HepG2 (cell line): ENCODE measurements around the gene ZNF443. TPM values are rescaled to one million over a fixed set of nuclear protein-coding genes. Genes with fewer than 3 reads are reported as not detected.

Experiments
- FOXA3 ChIP-seq: IDR thresholded peaks from 2 replicates; pipeline ENCODE4 v1.6.1; 2016; ENCODE audit warnings: missing genetic modification reagents, missing compliant biosample characterization
- FOXO1 ChIP-seq: sonication (generic); formaldehyde crosslinking; IDR thresholded peaks from 2 replicates; pipeline ENCODE4 v1.4.0; 2020; ENCODE audit warnings: missing genetic modification reagents
- GPN1 ChIP-seq: sonication (generic); formaldehyde crosslinking; IDR thresholded peaks from 2 replicates; pipeline ENCODE4 v1.5.1; 2020; ENCODE audit warnings: missing genetic modification reagents, borderline replicate concordance
- HDAC2 ChIP-seq: sonication (generic); formaldehyde crosslinking; IDR thresholded peaks from 2 replicates; pipeline ENCODE4 v1.4.0; 2020; ENCODE audit warnings: missing genetic modification reagents
- HNF1A ChIP-seq, 2 experiments: sonication (generic) in 1 of 2; formaldehyde crosslinking in 1 of 2; IDR thresholded peaks; 2 replicates each; pipeline versions ENCODE4 v1.4.0 to v1.6.1; 2016 to 2020; ENCODE audit warnings: borderline replicate concordance in 1 of 2, low read depth in 1 of 2, mild to moderate bottlenecking in 1 of 2, missing genetic modification reagents in 1 of 2
- HOXA3 ChIP-seq: sonication (generic); formaldehyde crosslinking; IDR thresholded peaks from 2 replicates; pipeline ENCODE4 v1.5.0; 2020; ENCODE audit warnings: missing genetic modification reagents
- IKZF5 ChIP-seq: IDR thresholded peaks from 2 replicates; pipeline ENCODE4 v1.6.1; 2018; ENCODE audit warnings: missing genetic modification reagents, mild to moderate bottlenecking, missing compliant biosample characterization
- MIER3 ChIP-seq: IDR thresholded peaks from 2 replicates; pipeline ENCODE4 v1.6.1; 2016; ENCODE audit warnings: missing compliant biosample characterization, borderline replicate concordance
- MLXIP ChIP-seq: sonication (generic); formaldehyde crosslinking; IDR thresholded peaks from 2 replicates; pipeline ENCODE4 v1.9.0; 2021; ENCODE audit warnings: missing genetic modification reagents, borderline replicate concordance
- MTA1 ChIP-seq: sonication (generic); formaldehyde crosslinking; IDR thresholded peaks from 2 replicates; pipeline ENCODE4 v1.4.0; 2020; ENCODE audit warnings: missing genetic modification reagents, mild to moderate bottlenecking, borderline replicate concordance
- PTBP1 ChIP-seq: fragments of 200-400 bp; formaldehyde crosslinking; IDR thresholded peaks from 2 replicates; pipeline ENCODE4 v1.6.1; 2018; ENCODE audit warnings: low read length, low read depth; ENCODE audit not compliant: poor library complexity, severe bottlenecking
- RARG ChIP-seq: sonication (generic); formaldehyde crosslinking; IDR thresholded peaks from 2 replicates; pipeline ENCODE4 v1.4.0; 2020; ENCODE audit warnings: low read depth, mild to moderate bottlenecking, missing genetic modification reagents
- SP140L ChIP-seq: sonication (generic); formaldehyde crosslinking; IDR thresholded peaks from 2 replicates; pipeline ENCODE4 v1.4.0; 2020; ENCODE audit warnings: missing genetic modification reagents, borderline replicate concordance
- ZEB1 ChIP-seq: IDR thresholded peaks from 2 replicates; pipeline ENCODE4 v1.6.1; 2012; ENCODE audit warnings: mild to moderate bottlenecking, low read depth, inconsistent platforms; ENCODE audit not compliant: insufficient replicate concordance
- ZFP1 ChIP-seq: IDR thresholded peaks from 2 replicates; pipeline ENCODE4 v1.6.1; 2016
- ZHX1 ChIP-seq: sonication (generic); formaldehyde crosslinking; IDR thresholded peaks from 2 replicates; pipeline ENCODE4 v1.8.1; 2022; ENCODE audit warnings: low read depth, mild to moderate bottlenecking, missing genetic modification reagents
- ZKSCAN8 ChIP-seq: IDR thresholded peaks from 2 replicates; pipeline ENCODE4 v1.6.1; 2016; ENCODE audit warnings: borderline replicate concordance, missing genetic modification reagents, missing compliant biosample characterization
- polyA plus RNA-seq, 8 experiments: library from polyadenylated mRNA; depleted of rRNA in 3 of 8; stranded (reverse) in 7 of 8; unstranded in 1 of 8; fragments of >200 nt; fragmentation: Illumina TruSeq in 4 of 8; extraction: Trizol in 4 of 8; gene quantifications; 2 replicates each; pipeline versions ENCODE4 v1.2.1 to v1.2.3, GENCODE V29; 2011 to 2016; ENCODE audit warnings: low read depth in 4 of 8, missing spikeins in 1 of 8, mixed read lengths in 1 of 8; ENCODE audit not compliant: insufficient read depth in 1 of 8
- total RNA-seq, 5 experiments: library from RNA; depleted of rRNA; stranded (reverse); fragments of >200 nt; fragmentation: Illumina TruSeq; extraction: Trizol; gene quantifications; 2 replicates each; pipeline ENCODE4 v1.2.3, GENCODE V29; 2016; ENCODE audit warnings: low read depth in 1 of 5

Gene ZNF443
- total and polyA plus RNA-seq, 2 of the 13 experiments (the other 11 are each of a cell fraction or from before 2014, with no cell fraction given), result 3.6 to 19.0 TPM

- TF ChIP-seq HNF1A (IDR thresholded peaks at IDR 0.05; ENCODE audit: low read depth) (no peak), HNF1A (CRISPR knock-in tag; IDR thresholded peaks at IDR 0.05; ENCODE audit: borderline replicate concordance) (0 out of 2 replicates have a peak, but pooled peaks have one; percentile 11), MLXIP (CRISPR knock-in tag) (no peak), ZKSCAN8 (CRISPR knock-in tag) (no peak), RARG (CRISPR knock-in tag) (no peak), MIER3 (CRISPR knock-in tag) (0 out of 2 replicates have a peak, but pooled peaks have one; percentile 10), FOXA3 (CRISPR knock-in tag) (0 out of 2 replicates have a peak, but pooled peaks have one; percentile 15), SP140L (CRISPR knock-in tag) (no peak), GPN1 (no peak), HOXA3 (no peak), PTBP1 (no peak), MTA1 (CRISPR knock-in tag) (no peak), ZEB1 (peak; percentile 6), FOXO1 (CRISPR knock-in tag) (0 out of 2 replicates have a peak, but pooled peaks have one; percentile 18), IKZF5 (0 out of 2 replicates have a peak, but pooled peaks have one; percentile 21), ZFP1 (CRISPR knock-in tag) (no peak), ZHX1 (no peak), HDAC2 (CRISPR knock-in tag) (no peak; the same call in 1 of the 2 replicates)
Measured at GRCh38 chr19:12440541-12441316, at the start of gene ZNF443 (continued).
